ENCODE data around the gene TOX3.

The TOX3 gene

GRCh38 chr16:52439171-52439701, 107.7 kb downstream of the TOX3 start:
- no peak for DNase-seq (ENCODE audit: low read depth, low spot score)
- no peak for TF ChIP-seq EZH2 (IDR thresholded peaks at IDR 0.05)
- no peak for TF ChIP-seq FOXP2 (optimal IDR thresholded peaks at IDR 0.05; ENCODE audit: control extremely low read depth, extremely low read length, insufficient read depth)
- no peak for TF ChIP-seq POLR2AphosphoS5 (IDR thresholded peaks at IDR 0.05; ENCODE audit: borderline replicate concordance, low read depth, low read length)
- H3K9ac ChIP-seq (ENCODE audit: insufficient read length): no peak overlapping the region
- H3K9me3 ChIP-seq (ENCODE audit: low read depth, low read length): no peaks in the 10 kb centered on the region
- no peak overlapping the region for H3K27ac ChIP-seq
- H3K4me3 ChIP-seq: no peak overlapping the region
- no peaks in the 10 kb centered on the region for H3K36me3 ChIP-seq (ENCODE audit: insufficient read depth, low read length)

GRCh38 chr16:52437277-52437670, 109.7 kb downstream of the TOX3 start:
- no peaks in the 10 kb centered on the region for H3K36me3 ChIP-seq (ENCODE audit: insufficient read depth, low read length)
- H3K9me3 ChIP-seq (ENCODE audit: low read depth, low read length): no peaks in the 10 kb centered on the region
- H3K4me3 ChIP-seq: no peak overlapping the region
- no peak overlapping the region for H3K9ac ChIP-seq (ENCODE audit: insufficient read length)
- no peak for DNase-seq (ENCODE audit: low read depth, low spot score)
- TF ChIP-seq POLR2AphosphoS5 (IDR thresholded peaks at IDR 0.05; ENCODE audit: borderline replicate concordance, low read depth, low read length) (no peak), FOXP2 (optimal IDR thresholded peaks at IDR 0.05; ENCODE audit: control extremely low read depth, extremely low read length, insufficient read depth) (no peak), EZH2 (IDR thresholded peaks at IDR 0.05) (no peak)
- H3K27ac ChIP-seq: no peak overlapping the region

GRCh38 chr16:52436339-52437276, 110.3 kb downstream of the TOX3 start:
- no peak for DNase-seq (ENCODE audit: low read depth, low spot score)
- Histone ChIP-seq H3K9me3 (ENCODE audit: low read depth, low read length) (no peaks in the 10 kb centered on the region), H3K9ac (ENCODE audit: insufficient read length) (no peak overlapping the region), H3K4me3 (no peak overlapping the region), H3K36me3 (ENCODE audit: insufficient read depth, low read length) (no peaks in the 10 kb centered on the region), H3K27ac (no peak overlapping the region)
- no peak for TF ChIP-seq POLR2AphosphoS5 (IDR thresholded peaks at IDR 0.05; ENCODE audit: borderline replicate concordance, low read depth, low read length)
- no peak for TF ChIP-seq EZH2 (IDR thresholded peaks at IDR 0.05)
- TF ChIP-seq FOXP2 (optimal IDR thresholded peaks at IDR 0.05; ENCODE audit: control extremely low read depth, extremely low read length, insufficient read depth): no peak

GRCh38 chr16:52434224-52434623, 112.7 kb downstream of the TOX3 start:
- Histone ChIP-seq H3K9me3 (ENCODE audit: low read depth, low read length) (no peaks in the 10 kb centered on the region), H3K4me3 (no peak overlapping the region), H3K27ac (no peak overlapping the region), H3K36me3 (ENCODE audit: insufficient read depth, low read length) (no peaks in the 10 kb centered on the region), H3K9ac (ENCODE audit: insufficient read length) (no peak overlapping the region)
- TF ChIP-seq FOXP2 (optimal IDR thresholded peaks at IDR 0.05; ENCODE audit: control extremely low read depth, extremely low read length, insufficient read depth): no peak
- no peak for TF ChIP-seq EZH2 (IDR thresholded peaks at IDR 0.05)
- no peak for TF ChIP-seq POLR2AphosphoS5 (IDR thresholded peaks at IDR 0.05; ENCODE audit: borderline replicate concordance, low read depth, low read length)
- no peak for DNase-seq (ENCODE audit: low read depth, low spot score)

- Histone ChIP-seq H3K4me3 (no peak overlapping the region), H3K36me3 (ENCODE audit: insufficient read depth, low read length) (no peaks in the 10 kb centered on the region), H3K9ac (ENCODE audit: insufficient read length) (no peak overlapping the region), H3K9me3 (ENCODE audit: low read depth, low read length) (no peaks in the 10 kb centered on the region), H3K27ac (no peak overlapping the region)
- no peak for DNase-seq (ENCODE audit: low read depth, low spot score)
- TF ChIP-seq POLR2AphosphoS5 (IDR thresholded peaks at IDR 0.05; ENCODE audit: borderline replicate concordance, low read depth, low read length): no peak
- TF ChIP-seq FOXP2 (optimal IDR thresholded peaks at IDR 0.05; ENCODE audit: control extremely low read depth, extremely low read length, insufficient read depth): no peak
- TF ChIP-seq EZH2 (IDR thresholded peaks at IDR 0.05): no peak
These were observed 113.3 kb downstream of the TOX3 start for GRCh38 chr16:52433643-52434042.

GRCh38 chr16:52424591-52424990, 122.4 kb downstream of the TOX3 start:
- no peak for TF ChIP-seq EZH2 (IDR thresholded peaks at IDR 0.05)
- no peak for TF ChIP-seq FOXP2 (optimal IDR thresholded peaks at IDR 0.05; ENCODE audit: control extremely low read depth, extremely low read length, insufficient read depth)
- TF ChIP-seq POLR2AphosphoS5 (IDR thresholded peaks at IDR 0.05; ENCODE audit: borderline replicate concordance, low read depth, low read length): no peak
- Histone ChIP-seq H3K9ac (ENCODE audit: insufficient read length) (no peak overlapping the region), H3K4me3 (no peak overlapping the region), H3K36me3 (ENCODE audit: insufficient read depth, low read length) (no peaks in the 10 kb centered on the region), H3K27ac (no peak overlapping the region), H3K9me3 (ENCODE audit: low read depth, low read length) (no peaks in the 10 kb centered on the region)
- no peak for DNase-seq (ENCODE audit: low read depth, low spot score)

GRCh38 chr16:52422307-52422706, 124.6 kb downstream of the TOX3 start:
- no peak overlapping the region for H3K27ac ChIP-seq
- H3K9me3 ChIP-seq (ENCODE audit: low read depth, low read length): no peaks in the 10 kb centered on the region
- TF ChIP-seq FOXP2 (optimal IDR thresholded peaks at IDR 0.05; ENCODE audit: control extremely low read depth, extremely low read length, insufficient read depth) (no peak), POLR2AphosphoS5 (IDR thresholded peaks at IDR 0.05; ENCODE audit: borderline replicate concordance, low read depth, low read length) (no peak), EZH2 (IDR thresholded peaks at IDR 0.05) (no peak)
- H3K36me3 ChIP-seq (ENCODE audit: insufficient read depth, low read length): no peaks in the 10 kb centered on the region
- H3K9ac ChIP-seq (ENCODE audit: insufficient read length): no peak overlapping the region
- no peak overlapping the region for H3K4me3 ChIP-seq
- DNase-seq (ENCODE audit: low read depth, low spot score): no peak

- Histone ChIP-seq H3K27ac (no peak overlapping the region), H3K36me3 (ENCODE audit: insufficient read depth, low read length) (no peaks in the 10 kb centered on the region), H3K9ac (ENCODE audit: insufficient read length) (no peak overlapping the region), H3K4me3 (no peak overlapping the region), H3K9me3 (ENCODE audit: low read depth, low read length) (no peaks in the 10 kb centered on the region)
- TF ChIP-seq EZH2 (IDR thresholded peaks at IDR 0.05): no peak
- TF ChIP-seq POLR2AphosphoS5 (IDR thresholded peaks at IDR 0.05; ENCODE audit: borderline replicate concordance, low read depth, low read length): no peak
- no peak for TF ChIP-seq FOXP2 (optimal IDR thresholded peaks at IDR 0.05; ENCODE audit: control extremely low read depth, extremely low read length, insufficient read depth)
- DNase-seq (ENCODE audit: low read depth, low spot score): no peak
These were observed 128.7 kb downstream of the TOX3 start for GRCh38 chr16:52418201-52418600.

All from SK-N-MC (cell line).